Mononuclear cell (primary cell): ENCODE measurements around the gene CTIF. TPM values are rescaled to one million over a fixed set of nuclear protein-coding genes. Genes with fewer than 3 reads are reported as not detected.

ENCODE experiments used
- H3K27me3 ChIP-seq: 2 replicates; pipeline ENCODE4 v1.6.0; 2011; ENCODE audit warnings: low read length, control low read depth; ENCODE audit not compliant: insufficient read depth
- H3K4me1 ChIP-seq: 2 replicates; pipeline ENCODE4 v1.5.1; 2011; ENCODE audit warnings: mild to moderate bottlenecking, low read length, control low read depth; ENCODE audit not compliant: insufficient read depth
- H3K4me3 ChIP-seq: 2 replicates; pipeline ENCODE4 v1.5.1; 2011; ENCODE audit warnings: mild to moderate bottlenecking, low read length, moderate library complexity
- H3K9me3 ChIP-seq: 2 replicates; pipeline ENCODE4 v1.5.1; 2011; ENCODE audit warnings: low read depth, mild to moderate bottlenecking, control low read depth, low read length
- total RNA-seq: library from RNA; depleted of rRNA; stranded (reverse); fragments of >200 nt; gene quantifications from one replicate; pipeline ENCODE4 v1.2.3, GENCODE V29; 2012

The CTIF gene
- total RNA-seq, 1 donor, result 2.7 TPM

GRCh38 chr18:48888773-48889080 lies 349.9 kb downstream of the CTIF start:
- H3K4me3 ChIP-seq, result no peak overlapping the region
- no peaks in the 10 kb centered on the region for H3K9me3 ChIP-seq
- no peaks in the 10 kb centered on the region for H3K4me1 ChIP-seq
- no peaks in the 10 kb centered on the region for H3K27me3 ChIP-seq

GRCh38 chr18:48889115-48889941 lies 350.5 kb downstream of the CTIF start:
- Histone ChIP-seq H3K4me3 (no peak overlapping the region), H3K9me3 (no peaks in the 10 kb centered on the region), H3K4me1 (no peaks in the 10 kb centered on the region), H3K27me3 (no peaks in the 10 kb centered on the region)

GRCh38 chr18:48889981-48890762 lies 351.3 kb downstream of the CTIF start:
- H3K4me3 ChIP-seq, result no peak overlapping the region
- no peaks in the 10 kb centered on the region for H3K27me3 ChIP-seq
- H3K4me1 ChIP-seq, result no peaks in the 10 kb centered on the region
- no peaks in the 10 kb centered on the region for H3K9me3 ChIP-seq

- no peaks in the 10 kb centered on the region for H3K9me3 ChIP-seq
- no peaks in the 10 kb centered on the region for H3K27me3 ChIP-seq
- peaks cover 12% of the 10 kb centered on the region for H3K4me1 ChIP-seq
- H3K4me3 ChIP-seq, result no peak overlapping the region
Observed at GRCh38 chr18:48891721-48892120, 352.9 kb downstream of the CTIF start.

- no peaks in the 10 kb centered on the region for H3K9me3 ChIP-seq
- H3K4me3 ChIP-seq, result no peak overlapping the region
Observed at GRCh38 chr18:48892146-48892855, 353.5 kb downstream of the CTIF start.

GRCh38 chr18:48893061-48893607 lies 354.3 kb downstream of the CTIF start:
- peaks cover 25% of the 10 kb centered on the region for H3K4me1 ChIP-seq
- no peaks in the 10 kb centered on the region for H3K9me3 ChIP-seq
- H3K4me3 ChIP-seq, result no peak overlapping the region
- no peaks in the 10 kb centered on the region for H3K27me3 ChIP-seq

More at GRCh38 chr18:48892146-48892855, 353.5 kb downstream of the CTIF start:
- peaks cover 17% of the 10 kb centered on the region for H3K4me1 ChIP-seq
- no peaks in the 10 kb centered on the region for H3K27me3 ChIP-seq

- no peaks in the 10 kb centered on the region for H3K9me3 ChIP-seq
- H3K4me3 ChIP-seq, result no peak overlapping the region
Observed at GRCh38 chr18:48893608-48894600, 355.1 kb downstream of the CTIF start.

GRCh38 chr18:48894799-48895346 lies 356.0 kb downstream of the CTIF start:
- H3K4me3 ChIP-seq, result no peak overlapping the region
- peaks cover 32% of the 10 kb centered on the region for H3K4me1 ChIP-seq
- no peaks in the 10 kb centered on the region for H3K9me3 ChIP-seq
- no peaks in the 10 kb centered on the region for H3K27me3 ChIP-seq

More at GRCh38 chr18:48893608-48894600, 355.1 kb downstream of the CTIF start:
- no peaks in the 10 kb centered on the region for H3K27me3 ChIP-seq
- peaks cover 32% of the 10 kb centered on the region for H3K4me1 ChIP-seq

GRCh38 chr18:48896326-48896874 lies 357.6 kb downstream of the CTIF start:
- Histone ChIP-seq H3K4me3 (no peak overlapping the region), H3K27me3 (no peaks in the 10 kb centered on the region), H3K9me3 (no peaks in the 10 kb centered on the region), H3K4me1 (peaks cover 34% of the 10 kb centered on the region)

- no peaks in the 10 kb centered on the region for H3K27me3 ChIP-seq
- peaks cover 40% of the 10 kb centered on the region for H3K4me1 ChIP-seq
Observed at GRCh38 chr18:48896875-48897511, 358.2 kb downstream of the CTIF start.

GRCh38 chr18:48897531-48897930 lies 358.7 kb downstream of the CTIF start:
- Histone ChIP-seq H3K27me3 (no peaks in the 10 kb centered on the region), H3K4me3 (no peak overlapping the region), H3K9me3 (no peaks in the 10 kb centered on the region), H3K4me1 (peaks cover 45% of the 10 kb centered on the region)

More at GRCh38 chr18:48896875-48897511, 358.2 kb downstream of the CTIF start:
- no peaks in the 10 kb centered on the region for H3K9me3 ChIP-seq
- H3K4me3 ChIP-seq, result no peak overlapping the region

- Histone ChIP-seq H3K4me1 (peaks cover 48% of the 10 kb centered on the region), H3K9me3 (no peaks in the 10 kb centered on the region), H3K27me3 (no peaks in the 10 kb centered on the region), H3K4me3 (no peak overlapping the region)
Observed at GRCh38 chr18:48898521-48898920, 359.7 kb downstream of the CTIF start.

GRCh38 chr18:48899558-48900174 lies 360.8 kb downstream of the CTIF start:
- Histone ChIP-seq H3K9me3 (no peaks in the 10 kb centered on the region), H3K27me3 (no peaks in the 10 kb centered on the region), H3K4me1 (peaks cover 48% of the 10 kb centered on the region), H3K4me3 (no peak overlapping the region)
